T-helper 2 cell treated with Interferon-gamma antibody and Interleukin-4, amounts not matched to agents 100 ng/mL and 5 ng/mL, for 36 hours (primary cell): Measurements from ENCODE around the gene DSG3. TPM values are rescaled to one million over a fixed set of nuclear protein-coding genes. Genes with fewer than 3 reads are reported as not detected.

Source experiments
- intact Hi-C: fragments of 100-400 bp; cut with micrococcal nuclease; formaldehyde crosslinking; loops from one replicate; pipeline ENCODE4 v1.15.1; 2023
- total RNA-seq: library from RNA; stranded (reverse); gene quantifications from 2 replicates; pipeline ENCODE4 v1.2.3, GENCODE V29; 2022

DSG3 gene
- total RNA-seq, 1 donor from 2014 or later: not detected

DNA sequence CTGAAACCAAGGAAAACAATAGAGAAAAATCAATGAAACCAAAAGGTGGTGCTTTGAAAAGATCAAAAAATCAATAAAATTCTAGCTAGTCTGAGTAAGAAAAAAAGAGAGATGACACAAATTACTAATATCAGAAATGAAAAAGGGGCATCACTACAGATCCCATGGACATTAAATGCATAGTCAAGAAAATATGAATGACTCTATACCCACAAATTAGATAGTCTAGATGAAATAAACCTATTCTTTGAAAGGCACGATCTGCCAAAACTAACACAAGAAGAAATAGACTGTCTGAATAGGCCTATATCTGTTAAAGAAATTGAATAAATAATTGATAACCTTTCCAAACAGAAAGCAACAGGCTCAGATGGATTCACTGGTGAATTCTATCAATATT is 15.2 kb upstream of the DSG3 start:
- intact Hi-C loops: no loop called here

- intact Hi-C loops: no loop called here
These were observed 10.7 kb upstream of the DSG3 start for GRCh38 chr18:31436825-31437224.

- intact Hi-C loops: no loop called here
These were observed 9.1 kb upstream of the DSG3 start for GRCh38 chr18:31438402-31438801.

DNA sequence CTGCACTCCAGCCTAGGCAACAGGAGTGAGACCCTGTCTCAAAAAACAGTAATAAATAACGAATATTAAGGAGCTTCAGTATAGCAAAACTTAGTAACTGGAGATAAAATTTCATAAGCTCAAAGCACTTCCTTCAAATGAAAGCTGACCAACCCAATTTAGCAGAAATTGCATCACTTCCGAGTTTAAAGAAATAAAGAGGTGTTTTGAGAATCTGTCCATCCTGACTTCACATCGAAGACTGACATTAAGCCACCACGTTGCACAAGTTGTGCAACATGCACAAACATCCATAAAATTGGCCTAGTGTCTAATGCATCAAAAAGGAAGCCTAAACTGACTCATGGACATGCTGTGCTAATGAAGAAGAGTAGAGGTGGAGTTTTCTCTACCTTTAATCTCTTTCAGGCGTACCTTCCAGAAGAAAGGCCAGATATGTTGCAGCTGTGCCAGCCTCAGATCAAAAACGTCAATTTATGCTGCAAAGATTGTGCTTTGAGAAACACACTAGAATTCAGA is 7.7 kb upstream of the DSG3 start:
- intact Hi-C loops: no loop called here

GRCh38 chr18:31440787-31441186 is 6.8 kb upstream of the DSG3 start:
- intact Hi-C loops: no loop called here

GRCh38 chr18:31441493-31441892 is 6.0 kb upstream of the DSG3 start:
- intact Hi-C loops: no loop called here

DNA sequence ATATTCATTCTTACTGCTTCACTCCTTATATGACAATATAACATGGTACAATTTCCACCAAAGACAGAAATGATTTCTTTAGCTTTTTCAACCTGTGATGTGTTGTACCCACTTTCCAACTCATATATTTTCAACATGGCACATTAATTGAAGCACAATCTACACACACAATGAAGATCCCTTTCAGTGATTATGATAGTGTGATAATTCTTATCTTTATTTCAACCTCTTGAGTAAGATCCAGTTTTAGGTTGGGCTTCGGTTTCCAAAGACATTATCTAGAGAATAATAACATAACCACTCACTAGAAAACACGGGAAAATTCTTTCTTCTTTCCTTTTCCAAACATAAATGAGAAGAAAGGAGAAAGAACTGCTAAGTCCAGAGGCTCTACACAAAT is 3.4 kb upstream of the DSG3 start:
- intact Hi-C loops: no loop called here

DNA sequence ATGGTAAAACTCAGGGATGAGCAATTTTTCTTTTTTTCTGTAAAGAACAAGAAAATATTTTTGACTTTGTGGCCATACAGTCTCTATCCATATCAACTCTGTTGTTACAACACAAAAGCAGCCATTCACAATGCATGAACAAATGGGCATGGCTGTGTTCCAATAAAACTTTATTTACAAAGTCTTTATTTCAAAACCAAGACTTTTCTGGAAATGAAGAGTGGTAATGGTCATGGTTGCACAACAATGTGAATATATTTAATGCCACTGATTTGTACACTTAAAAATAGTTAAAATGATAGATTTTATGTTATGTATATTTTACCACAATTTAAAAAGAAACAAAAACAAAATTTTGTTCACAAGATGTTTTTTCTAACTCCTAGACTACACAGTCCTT is 1.6 kb upstream of the DSG3 start:
- intact Hi-C loops: no loop called here

GRCh38 chr18:31446854-31447253 is 687 bp upstream of the DSG3 start:
- intact Hi-C loops: no loop called here

DNA sequence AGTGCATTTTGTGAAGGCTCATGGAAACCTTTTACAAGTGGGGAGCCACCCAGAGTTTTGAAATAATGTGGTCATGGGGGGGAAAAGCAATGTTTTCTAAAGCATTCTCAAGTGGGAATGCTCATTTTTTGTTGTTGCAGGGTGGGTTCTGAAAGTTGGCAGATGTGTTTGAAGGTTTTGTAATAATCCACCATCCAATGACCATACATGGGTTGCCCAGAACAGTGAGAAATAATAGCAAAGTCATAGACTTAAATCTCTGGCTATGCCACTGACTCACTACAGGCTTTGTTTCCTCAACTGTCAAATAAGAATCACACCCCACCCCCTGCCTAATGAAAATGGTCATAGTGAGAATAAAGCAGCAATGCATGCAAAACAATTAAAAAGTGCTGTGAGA is 2.9 kb downstream of the DSG3 start:
- intact Hi-C loops: no loop called here

DNA sequence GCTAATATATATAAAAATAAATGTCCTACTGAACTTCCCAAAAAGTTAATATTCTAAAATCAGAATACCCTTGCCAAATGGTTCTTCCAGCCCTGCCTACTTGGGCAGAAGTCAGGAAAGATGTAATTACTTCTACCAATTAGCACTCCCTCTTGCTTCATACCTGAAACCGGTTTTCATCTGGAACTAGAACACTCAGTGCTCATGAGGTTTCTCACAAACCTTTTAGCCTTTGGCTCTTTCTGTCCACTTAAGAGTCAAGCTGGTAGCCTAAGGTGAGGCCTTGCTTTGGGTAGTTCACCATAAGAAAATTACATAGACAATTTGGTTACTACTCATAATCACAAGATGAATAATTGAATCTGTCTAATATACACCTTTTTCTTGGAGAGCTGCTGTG is 4.1 kb downstream of the DSG3 start:
- intact Hi-C loops: no loop called here

GRCh38 chr18:31454066-31454708 is 6.6 kb downstream of the DSG3 start:
- intact Hi-C loops: no loop called here

DNA sequence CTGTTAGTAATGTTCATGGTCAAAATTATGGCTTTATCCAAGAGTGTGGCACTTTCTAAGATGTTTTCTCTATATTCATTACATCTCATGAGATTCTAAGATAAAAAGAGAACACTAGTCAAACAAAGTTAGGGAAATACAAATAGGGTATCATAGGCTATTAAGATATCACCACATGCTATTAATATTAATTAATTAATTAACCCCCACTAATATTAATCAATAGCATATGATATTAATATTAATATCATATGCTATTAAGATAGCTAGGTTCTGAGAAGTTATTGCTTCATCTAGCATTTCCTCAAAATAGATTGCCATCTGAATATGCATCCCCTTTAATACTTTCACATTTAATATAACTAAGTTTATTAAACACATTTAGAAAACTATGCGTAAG is 22.1 kb downstream of the DSG3 start:
- intact Hi-C loops: no loop called here

GRCh38 chr18:31478688-31479087 is 31.1 kb downstream of the DSG3 start:
- intact Hi-C loops: no loop called here

DNA sequence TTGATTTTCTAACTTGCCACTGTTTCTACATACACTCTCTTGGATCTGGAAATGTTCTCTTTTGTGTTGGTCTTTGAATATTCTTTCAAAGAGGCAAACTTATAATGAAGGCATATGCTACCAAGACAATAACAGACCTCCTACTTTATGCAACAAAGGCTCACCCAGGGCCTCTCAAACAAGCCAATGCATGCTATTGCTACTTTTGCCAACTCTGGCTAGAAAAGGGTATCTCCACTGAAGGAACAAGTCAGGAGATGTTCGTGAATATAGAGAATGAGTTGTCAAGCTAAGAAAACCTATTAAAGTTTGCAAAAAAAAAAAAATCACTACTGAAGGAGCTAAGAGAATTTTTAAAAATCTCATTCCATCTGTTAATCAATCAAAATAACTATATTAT is 34.5 kb downstream of the DSG3 start:
- intact Hi-C loops: no loop called here

GRCh38 chr18:31483396-31483795 is 35.9 kb downstream of the DSG3 start:
- intact Hi-C loops: no loop called here

- intact Hi-C loops: no loop called here
These were observed 36.9 kb downstream of the DSG3 start for GRCh38 chr18:31484461-31484860.

DNA sequence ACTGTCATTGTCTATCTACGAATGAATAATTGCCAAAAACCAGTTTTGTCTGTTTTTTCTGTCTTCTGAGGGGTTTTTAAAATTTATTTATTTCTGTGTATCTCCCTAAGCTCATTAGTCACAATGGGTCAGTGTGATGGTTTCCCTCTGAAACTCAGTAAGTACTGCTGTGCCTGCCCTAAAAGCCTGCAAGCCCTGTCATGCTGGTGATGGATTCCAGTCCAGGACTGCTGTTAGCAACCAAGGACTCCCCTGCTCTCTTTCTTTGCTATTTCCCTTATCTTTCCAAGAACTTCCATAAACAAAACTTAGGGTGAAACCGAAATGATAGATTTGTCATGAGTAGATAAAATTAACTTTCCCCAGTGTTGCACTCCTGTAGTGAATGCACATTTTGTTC is 38.6 kb downstream of the DSG3 start:
- intact Hi-C loops: no loop called here

DNA sequence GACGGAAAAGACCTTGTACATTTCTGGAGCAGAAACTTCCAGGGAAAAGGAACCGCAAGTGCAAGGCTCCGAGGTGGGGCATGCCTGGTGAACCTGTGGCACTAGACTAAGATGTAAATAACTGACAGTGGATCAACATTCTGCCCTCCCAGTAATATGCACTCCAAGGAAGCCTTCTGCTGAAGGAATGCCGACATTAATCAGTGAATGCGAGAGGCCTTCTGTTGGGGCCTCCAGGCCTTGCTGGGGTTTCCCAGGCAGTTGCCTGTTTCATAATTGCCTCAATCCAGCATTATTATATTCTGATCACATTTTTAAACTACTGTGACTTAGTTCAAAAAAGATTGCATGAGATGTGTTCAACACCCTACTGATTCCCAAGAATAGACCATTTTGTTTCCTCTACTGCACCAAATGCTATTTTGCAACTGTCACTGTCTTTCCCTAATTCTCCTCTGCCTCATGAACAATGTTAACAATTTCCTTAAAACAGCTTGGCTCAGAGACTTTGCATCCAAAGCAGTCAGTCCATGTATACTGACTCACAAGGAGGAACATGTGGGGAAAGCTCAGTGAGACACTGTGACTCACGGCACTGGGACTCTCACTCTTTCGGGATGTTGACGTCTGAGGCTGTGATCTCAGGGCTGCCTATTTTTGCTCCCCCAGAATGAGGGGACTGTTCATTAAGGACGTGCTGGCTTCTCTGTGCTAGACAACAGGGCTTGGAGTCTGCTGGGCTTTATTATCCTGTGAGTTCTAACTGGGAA is 39.9 kb downstream of the DSG3 start:
- intact Hi-C loops: no loop called here

GRCh38 chr18:31489311-31489710 is 41.8 kb downstream of the DSG3 start:
- intact Hi-C loops: no loop called here

- intact Hi-C loops: no loop called here
These were observed 42.8 kb downstream of the DSG3 start for GRCh38 chr18:31490387-31490786.

- intact Hi-C loops: no loop called here
These were observed 43.3 kb downstream of the DSG3 start for GRCh38 chr18:31490833-31491232.

- intact Hi-C loops: no loop called here
These were observed 44.0 kb downstream of the DSG3 start for GRCh38 chr18:31491586-31491985.
